HG02642 (cell line): ENCODE results near the gene SLC6A16.

Source experiments
- ATAC-seq: cut with Tn5 transposase; IDR thresholded peaks from one replicate; pipeline ENCODE4 v1.9.1; 2021; ENCODE audit warnings: mild to moderate bottlenecking; ENCODE audit not compliant: unreplicated experiment, poor library complexity

The SLC6A16 gene

DNA sequence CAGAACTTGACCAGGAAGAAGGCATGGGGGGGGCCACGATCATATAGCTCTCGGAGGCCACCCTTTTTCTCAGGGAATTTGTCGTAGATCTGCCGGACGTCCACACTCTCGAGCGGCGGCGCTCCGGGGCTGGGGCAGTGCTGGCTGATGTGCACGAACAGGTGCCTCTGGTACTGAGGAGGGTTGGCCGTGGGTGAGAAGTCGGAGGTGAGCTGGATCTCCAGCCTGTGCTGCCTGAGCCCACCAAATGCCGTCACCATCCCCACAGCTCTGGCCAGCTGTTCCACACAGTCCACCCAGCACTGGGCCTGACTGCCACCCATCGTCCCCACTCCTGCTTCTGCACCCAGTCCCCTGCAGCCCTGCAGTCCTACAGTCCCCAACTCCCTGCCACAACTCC lies 22.2 kb upstream of the SLC6A16 start:
- no peak for ATAC-seq

DNA sequence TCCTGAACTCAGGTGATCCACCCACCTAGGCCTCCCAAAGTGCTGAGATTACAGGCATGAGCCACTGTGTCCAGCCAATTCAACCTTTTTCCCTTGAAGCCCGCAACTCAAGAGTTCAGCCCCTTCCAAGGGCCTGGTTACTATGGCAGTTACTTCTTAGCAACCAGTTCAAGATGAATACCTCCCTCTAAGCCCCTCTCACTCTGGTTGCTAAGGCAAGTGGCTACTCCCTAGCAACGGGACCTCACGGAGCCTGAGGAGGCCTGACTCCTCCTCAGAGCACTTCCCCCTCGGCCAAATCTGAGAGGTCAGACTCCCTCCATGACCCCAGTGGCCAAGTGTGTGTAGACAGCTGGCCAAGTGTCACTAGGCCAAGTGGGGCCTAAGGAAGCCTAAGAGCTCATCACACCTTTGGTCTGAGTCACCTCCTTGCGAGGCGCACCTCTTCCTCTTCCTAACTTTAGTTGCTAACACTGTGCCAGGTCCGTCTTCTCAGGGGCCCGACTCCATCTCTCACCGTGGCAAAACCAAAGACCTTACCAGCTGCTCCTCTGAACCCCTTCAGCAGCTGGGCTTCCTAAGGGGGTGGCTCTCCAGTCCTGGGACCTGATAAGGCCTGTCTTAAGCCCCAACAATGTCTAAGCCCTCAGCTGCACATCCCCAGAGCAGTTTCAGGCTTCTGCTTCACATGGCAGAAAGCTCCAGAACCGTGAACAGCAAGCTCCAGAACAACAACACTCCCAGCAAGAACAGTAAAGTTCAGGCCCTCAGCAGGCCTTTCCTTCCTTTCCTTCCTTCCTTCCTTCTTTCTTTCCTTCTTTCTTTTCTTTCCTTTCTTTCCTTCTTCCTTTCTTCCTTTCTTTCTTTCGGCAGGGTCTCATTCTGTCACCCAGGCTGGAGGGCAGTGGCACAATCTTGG lies 19.8 kb upstream of the SLC6A16 start:
- ATAC-seq: no peak

DNA sequence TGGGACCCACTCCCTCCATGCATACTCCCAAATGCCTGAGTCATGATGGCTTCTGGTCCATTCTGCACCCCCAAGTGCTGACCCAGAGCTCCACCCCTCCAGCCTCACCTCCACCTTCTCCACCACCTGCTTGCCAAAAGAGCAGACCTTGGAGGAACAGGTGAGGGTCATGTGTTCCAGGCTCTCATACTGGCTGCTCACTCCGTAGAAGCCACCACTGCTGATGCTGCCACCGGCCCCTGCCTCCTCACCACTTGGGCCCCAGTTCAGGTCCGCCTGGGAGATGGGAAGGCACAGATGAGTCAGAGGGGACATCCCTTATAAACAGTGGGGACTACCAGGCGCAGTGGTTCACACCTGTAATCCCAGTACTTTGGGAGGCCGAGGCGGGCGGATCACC lies 18.1 kb upstream of the SLC6A16 start:
- ATAC-seq: no peak

DNA sequence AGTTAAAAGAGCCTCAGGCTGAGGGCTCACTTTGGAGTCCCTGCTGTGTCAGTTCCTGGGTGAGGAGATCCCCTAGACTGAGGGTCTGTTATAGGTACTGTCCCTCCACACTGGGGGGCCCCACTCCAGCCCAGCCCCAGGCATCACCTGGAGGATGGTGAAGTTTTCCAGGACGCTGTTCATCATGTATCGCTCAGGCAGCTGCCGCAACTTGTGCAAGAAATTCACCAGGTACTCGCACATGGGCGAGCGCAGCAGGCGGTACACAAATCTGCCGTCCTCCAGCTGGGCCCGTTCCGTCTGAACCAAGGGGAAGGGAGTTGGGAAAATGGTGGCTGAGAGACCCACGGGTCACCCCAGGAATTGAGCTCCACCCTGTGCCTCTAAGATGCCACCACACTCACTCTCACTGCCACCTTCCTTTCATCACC lies 17.3 kb upstream of the SLC6A16 start:
- no peak for ATAC-seq

DNA sequence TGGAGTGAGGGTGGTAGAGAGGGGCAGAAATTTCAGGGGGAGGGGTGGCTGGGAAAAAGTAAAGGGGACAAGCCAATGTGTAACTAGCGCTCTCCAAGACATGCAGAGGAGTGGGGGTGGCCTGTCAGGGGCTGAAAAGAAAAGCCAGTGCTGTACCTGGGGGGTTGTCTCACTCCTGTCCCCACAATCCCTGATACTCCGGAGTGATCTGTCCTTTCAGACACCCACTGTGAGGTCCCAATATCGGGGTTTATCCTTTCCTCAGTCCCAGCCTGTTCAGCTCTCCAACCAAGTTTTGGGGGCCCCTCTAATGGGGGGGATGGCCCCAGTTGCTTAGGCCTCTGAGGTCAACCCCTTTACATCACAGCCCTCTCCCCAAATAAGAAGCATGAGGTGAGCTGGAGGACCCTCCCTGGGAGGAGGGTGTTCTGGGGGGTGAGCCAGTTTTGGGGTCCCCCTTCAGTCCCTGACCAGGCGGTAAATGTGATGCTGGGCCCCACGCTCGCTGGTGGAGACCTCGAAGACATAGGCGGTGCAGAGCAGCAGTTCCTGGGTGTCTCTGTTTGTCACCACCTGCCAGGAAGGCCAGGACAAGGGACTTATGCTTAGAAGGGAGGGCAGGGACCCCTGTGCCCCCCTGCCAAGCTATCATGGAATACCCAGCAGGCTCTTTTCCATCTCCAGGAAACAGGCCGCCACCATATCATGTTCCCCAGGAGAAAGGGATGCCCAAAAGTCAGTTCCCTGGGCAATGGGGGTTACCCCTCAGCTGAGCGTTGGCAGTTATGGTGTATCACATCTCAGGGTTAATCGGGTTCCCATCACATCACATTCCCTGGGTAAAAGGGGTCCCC lies 16.1 kb upstream of the SLC6A16 start:
- no peak for ATAC-seq

DNA sequence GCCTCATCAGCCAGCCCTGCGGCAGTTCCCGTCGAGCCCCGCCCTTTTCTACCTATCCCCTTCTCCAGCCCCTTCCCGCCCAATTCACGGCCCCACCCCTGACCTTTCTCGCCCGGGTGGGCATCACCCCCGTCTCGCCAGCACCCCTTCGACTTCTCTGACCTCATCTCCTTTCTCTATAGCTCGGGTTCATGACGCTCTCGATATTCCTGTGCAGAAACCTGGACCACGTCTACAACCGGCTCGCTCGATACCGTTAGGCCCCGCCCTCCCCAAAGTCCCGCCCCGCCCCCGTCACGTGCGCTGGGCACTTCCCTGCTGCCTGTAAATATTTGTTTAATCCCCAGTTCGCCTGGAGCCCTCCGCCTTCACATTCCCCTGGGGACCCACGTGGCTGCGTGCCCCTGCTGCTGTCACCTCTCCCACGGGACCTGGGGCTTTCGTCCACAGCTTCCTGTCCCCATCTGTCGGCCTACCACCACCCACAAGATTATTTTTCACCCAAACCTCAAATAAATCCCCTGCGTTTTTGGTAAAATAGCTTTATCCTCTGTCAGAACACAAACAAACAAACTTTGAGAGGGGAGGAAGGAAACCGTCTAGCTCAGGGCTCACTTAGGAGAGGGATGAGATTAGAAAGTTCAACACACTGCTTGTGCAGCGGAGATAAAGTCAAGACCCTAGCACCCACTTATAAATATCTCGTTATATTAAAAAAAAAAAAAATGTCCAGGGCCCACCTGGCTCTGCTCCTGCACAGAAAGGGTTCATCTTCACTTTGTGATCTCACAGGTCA lies 15.3 kb upstream of the SLC6A16 start:
- peak; percentile 77 for ATAC-seq

DNA sequence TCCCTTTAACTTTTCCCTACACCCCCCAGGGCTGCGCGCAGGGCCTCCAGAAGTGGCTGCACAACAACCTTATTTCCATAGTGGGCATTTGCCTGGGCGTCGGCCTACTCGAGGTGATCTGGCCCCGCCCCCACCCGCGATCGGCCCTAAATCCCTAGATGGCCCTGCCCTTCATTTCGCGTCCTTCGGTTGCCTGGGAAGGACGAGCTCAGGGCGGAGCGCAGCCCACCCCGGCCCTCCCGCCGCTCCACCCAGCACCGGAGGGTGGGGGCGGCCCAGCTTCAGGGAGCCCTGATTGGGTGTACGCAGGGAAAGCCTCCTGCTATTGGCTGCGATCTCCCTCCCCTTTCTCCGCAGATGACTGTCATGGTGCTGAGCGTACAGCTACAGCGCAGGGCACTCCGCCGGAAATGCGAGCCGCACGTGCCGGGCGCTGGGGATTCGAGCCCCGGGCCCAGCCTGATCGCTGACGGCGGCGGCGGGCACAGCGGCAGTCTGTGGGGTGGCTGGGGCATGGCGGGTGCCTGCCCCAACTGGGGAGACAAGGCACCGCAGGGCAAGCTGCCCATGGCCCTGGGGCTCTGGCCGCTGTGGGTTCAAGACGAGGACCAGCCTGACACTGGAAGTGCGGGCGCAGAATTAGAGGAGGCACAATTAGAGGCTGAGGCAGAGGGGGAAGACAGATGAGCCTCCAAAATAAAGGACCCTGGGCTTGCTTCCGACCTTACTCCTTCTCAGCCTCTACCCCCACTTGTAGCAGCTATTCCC lies 14.5 kb upstream of the SLC6A16 start:
- ATAC-seq: no peak

DNA sequence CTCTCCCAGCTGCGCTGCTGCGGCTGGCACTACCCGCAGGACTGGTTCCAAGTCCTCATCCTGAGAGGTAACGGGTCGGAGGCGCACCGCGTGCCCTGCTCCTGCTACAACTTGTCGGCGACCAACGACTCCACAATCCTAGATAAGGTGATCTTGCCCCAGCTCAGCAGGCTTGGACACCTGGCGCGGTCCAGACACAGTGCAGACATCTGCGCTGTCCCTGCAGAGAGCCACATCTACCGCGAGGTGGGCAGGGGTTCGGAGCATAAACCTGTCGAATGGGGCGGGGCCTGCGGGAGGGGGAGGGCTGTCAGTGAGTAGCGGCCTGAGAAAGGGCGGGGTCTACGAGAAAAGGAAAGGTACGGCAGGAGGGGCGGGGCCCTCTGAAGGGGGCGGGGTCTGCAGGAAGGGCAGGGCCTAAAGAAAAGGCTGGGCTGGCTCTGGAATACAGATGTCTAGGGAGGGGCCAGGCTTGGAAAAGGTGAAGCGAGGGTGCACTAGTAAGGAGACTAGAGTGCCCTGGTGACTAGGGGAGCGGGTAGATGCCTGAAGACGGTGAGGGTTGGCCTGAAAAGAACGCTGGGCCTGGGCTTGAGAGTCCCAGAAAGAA lies 13.8 kb upstream of the SLC6A16 start:
- ATAC-seq: no peak

DNA sequence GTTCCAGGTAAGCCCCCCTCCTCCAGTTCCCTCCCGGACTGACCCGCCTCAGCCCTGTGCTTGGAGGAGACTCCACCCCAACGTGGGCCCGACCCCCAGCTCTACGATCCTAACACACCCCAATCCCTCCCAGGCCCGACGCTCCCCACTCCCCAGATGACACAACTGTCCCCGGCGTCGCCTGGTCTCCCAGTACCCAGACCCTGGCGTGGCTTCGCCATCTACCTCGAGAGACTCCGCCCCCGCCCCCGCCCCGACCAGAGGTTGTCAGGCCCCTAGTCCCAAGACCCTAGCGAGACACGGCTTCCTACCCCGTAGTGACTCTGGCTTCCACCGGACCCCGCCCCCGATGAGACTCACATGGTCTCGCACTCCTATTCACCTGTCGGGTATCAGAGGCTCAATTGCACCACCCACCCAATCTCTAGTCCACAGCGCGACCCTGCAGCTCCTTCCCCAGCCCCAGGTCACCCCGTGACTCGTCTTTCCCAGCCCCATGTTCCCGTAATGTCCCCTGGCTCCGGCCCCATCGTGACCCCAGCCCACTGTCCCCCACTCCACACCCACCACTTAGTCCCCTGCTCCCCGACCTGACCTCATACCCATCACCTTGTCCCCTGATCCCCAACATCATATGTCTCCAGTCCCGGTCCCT lies 13.2 kb upstream of the SLC6A16 start:
- ATAC-seq: no peak

DNA sequence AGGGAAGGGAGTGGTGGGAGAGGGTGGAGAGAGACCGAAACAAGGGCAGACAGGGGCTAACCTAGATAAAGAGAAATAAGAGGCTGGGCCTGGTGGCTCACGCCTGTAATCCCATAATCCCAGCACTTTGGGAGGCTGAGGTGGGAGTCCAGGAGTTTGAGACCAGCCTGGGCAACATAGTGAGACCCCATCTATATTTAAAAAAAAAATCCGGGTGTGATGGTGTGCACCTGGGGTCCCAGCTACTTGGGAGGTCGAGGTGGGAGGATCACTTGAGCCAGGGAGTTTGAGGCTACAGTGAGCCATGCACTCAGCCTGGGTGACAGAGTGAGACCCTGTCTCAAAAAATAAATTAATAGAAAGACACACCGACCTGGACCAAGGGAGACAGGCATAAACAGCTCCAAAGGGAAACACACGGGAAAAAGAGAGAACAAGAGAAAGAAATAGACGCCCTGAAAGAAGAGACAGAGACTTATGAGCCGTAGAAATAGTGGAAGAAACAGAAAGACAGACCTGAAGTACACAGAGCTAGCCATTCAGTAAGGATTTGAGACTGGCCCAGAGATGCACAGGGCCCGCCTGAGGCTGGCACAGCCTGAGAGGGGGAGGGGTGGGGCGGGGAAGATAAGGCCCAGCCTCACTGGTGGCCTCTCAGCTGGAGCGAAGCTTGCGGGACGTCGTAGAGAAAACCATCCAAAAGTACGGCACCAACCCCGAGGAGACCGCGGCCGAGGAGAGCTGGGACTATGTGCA lies 12.5 kb upstream of the SLC6A16 start:
- no peak for ATAC-seq

DNA sequence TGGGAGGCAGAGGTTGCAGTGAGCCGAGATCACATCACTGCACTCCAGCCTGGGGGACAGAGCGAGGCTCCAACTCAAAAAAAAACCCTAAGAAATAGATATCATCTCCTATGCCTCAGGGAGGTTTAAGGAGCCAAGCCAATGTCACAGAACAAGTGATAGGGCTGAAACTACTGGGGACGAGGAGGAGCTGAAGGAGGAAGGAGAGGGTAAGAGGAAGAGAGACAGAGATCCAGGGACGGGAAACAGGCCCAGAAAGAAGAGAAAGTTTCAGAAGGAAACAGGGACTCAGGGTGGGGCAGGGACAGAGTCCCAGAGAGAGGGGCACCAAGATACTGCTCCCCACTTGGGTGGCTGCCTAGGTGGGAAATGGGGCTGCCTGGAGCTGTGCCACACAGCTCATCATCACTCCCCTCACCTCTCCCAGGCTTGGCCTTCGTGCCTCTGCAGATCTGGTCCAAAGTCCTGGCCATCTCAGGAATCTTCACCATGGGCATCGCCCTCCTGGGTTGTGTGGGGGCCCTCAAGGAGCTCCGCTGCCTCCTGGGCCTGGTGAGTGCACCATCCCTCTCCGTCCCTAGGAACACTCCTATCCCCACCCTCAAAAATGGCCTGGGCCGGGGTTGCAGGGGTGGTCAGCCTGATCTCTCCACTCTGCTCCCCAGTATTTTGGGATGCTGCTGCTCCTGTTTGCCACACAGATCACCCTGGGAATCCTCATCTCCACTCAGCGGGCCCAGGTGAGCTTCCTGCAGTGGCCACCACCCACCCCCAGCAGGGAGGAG lies 11.7 kb upstream of the SLC6A16 start:
- no peak for ATAC-seq

DNA sequence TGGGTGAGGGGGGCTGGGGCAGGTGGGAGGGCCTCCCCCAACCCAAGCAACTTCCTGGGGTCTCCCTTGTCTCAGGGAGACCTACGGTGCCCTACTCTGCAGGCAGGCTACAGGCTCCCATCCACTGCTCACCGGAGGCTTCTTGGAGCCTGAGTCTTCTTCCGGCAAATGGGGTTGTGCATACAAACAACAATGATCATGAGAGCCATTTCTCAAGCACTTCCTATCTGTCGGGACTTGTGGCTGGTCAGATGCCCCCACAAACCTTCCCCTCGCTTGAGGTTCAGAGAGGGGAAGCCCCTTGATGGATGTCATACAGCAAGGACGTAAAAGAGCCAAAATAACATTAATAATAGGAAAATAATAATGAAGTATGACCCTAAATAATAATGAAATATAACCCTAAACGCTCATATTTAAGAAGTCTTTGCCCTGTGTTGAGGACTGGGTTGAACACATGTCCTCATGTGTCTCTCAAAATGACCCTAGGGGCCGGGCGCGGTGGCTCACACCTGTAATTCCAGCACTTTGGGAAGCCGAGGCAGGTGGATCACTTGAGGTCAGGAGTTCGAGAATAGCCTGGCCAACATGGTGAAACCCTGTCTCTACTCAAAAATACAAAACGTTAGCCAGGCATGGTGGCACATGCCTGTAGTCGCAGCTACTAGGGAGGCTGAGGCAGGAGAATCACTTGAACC lies 10.9 kb upstream of the SLC6A16 start:
- no peak for ATAC-seq

DNA sequence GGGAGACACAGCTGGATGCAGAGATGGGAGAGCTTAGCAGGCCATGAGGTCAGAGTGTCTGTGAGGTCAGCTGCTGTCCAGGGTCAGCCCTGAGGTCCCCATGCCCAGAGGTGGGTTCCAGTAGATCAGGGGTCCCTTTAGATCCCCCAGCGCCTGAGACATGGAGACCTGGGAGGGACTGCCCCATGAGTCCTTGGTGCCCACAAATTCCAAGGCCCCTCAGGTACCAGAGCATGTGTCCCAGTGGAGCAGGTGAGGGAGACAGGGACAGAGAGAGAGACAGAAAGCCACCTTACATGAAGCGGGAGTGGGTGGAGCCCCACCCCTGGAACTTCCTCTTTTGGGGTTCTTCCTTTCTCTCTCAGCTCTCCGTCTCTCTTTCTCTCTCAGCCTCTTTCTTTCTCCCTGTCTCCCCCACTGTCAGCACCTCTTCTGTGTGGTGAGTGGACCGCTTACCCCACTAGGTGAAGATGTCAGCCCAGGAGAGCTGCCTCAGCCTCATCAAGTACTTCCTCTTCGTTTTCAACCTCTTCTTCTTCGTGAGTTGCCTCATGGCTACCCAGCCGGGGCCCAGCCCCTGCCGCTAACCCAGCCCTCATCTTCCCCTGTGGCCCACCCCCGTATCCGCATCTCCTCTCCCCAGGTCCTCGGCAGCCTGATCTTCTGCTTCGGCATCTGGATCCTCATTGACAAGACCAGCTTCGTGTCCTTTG lies 10.2 kb upstream of the SLC6A16 start, which contains the start of gene CD37:
CD37 (plus strand) TSS at position 336 of the 713 bp plus-strand sequence; CDS start at position 471, 135 bp downstream.
- peak; percentile 31 for ATAC-seq

DNA sequence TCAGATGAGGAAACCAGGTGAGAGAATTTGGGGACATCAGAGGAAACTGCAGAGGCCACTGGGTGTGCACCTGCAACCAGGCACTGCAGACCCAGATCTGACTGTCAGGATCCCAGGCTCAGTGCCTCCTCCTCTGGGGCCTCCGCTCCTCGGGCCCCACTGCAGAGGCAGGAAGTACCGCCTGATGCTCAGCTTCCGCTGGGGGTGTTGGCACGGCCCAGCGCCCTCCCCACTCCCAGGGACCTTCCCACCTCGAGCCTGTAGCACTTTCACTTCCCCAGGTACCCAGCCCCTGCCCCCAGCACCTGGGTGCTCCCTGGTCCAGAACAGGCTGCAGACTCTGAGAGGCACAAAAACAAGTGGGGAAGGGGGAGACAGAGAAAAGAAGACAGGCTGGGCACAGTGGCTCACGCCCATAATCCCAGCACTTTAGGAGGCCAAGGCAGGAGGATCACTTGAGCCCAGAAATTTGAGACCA lies 8.9 kb upstream of the SLC6A16 start:
- ATAC-seq: peak; percentile 60

DNA sequence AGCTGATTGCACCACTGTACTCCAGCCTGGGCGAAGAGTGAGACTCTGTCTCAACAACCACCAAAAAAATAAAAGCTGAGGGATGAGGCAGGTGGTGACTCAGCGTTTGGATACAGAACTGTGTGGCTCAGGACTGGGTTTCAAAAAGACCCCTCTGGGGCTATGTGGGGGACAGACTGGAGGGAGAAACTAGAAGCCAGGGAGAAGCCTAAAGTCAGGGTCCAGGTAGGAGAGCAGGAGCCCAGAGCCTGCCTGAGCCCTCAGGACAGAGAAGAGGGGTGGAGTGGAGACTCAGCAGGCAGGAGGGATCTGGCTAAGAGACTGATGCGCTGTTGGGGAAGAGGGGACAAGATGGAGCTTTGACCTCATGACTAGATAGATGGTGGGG lies 8.4 kb upstream of the SLC6A16 start:
- no peak for ATAC-seq
